GM21360 (cell line): ENCODE data around the gene AFTPH.

Source experiments
- ATAC-seq: cut with Tn5 transposase; IDR thresholded peaks from one replicate; pipeline ENCODE4 v1.9.1; 2021; ENCODE audit warnings: mild to moderate bottlenecking, moderate library complexity; ENCODE audit not compliant: unreplicated experiment

AFTPH gene, protein sequence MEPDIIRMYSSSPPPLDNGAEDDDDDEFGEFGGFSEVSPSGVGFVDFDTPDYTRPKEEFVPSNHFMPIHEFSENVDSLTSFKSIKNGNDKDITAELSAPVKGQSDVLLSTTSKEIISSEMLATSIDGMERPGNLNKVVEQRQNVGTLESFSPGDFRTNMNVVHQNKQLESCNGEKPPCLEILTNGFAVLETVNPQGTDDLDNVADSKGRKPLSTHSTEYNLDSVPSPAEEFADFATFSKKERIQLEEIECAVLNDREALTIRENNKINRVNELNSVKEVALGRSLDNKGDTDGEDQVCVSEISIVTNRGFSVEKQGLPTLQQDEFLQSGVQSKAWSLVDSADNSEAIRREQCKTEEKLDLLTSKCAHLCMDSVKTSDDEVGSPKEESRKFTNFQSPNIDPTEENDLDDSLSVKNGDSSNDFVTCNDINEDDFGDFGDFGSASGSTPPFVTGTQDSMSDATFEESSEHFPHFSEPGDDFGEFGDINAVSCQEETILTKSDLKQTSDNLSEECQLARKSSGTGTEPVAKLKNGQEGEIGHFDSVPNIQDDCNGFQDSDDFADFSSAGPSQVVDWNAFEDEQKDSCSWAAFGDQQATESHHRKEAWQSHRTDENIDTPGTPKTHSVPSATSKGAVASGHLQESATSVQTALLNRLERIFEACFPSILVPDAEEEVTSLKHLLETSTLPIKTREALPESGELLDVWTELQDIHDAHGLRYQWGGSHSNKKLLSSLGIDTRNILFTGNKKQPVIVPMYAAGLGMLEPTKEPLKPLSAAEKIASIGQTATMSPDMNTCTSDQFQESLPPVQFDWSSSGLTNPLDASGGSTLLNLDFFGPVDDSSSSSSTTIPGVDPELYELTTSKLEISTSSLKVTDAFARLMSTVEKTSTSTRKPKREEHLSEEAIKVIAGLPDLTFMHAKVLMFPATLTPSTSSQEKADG

DNA sequence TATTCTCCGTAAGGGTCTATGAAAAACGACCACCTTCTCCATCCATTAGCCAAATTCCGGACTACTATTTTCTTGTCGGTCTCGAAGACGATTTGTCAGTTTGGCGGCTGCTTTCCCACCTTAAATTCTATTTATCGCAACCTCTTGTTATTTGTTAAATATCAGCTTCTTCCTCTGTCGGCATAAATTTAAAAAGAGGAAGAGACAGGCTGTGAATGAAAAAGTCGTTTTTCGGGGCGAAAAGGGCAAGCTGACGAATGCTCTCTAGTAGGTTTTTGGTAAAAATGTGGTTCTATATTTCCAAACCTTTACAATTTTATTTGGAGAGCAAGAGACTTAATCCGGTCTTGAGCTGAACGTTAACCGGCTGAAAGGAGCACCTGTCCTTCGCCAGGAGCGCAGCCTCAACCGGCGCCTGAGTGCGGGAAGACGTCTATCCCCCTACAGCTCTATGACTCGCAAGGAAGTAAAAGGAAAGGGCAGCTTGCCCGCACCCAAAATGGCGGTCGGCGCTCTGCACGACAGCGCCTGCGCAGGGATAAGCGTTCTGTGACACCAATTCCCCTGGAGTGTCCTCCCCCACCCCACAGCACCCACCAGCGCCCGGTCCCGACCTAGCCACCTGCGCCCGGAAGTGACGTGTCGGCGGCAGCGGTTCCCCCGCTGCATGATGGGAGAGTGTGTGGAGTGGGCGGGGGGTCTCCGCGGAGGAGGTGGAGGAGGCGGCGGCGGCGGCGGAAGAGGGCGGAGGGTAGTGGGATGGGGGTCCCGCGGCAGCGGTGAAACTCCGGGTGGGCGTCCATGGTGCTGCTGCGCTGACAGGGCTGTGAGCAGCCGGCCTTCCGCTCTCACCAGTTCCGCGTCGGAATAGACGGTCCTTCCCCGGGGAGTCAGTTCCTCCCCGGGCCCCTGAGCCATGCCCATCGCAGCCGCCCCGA is at the start of gene AFTPH:
AFTPH (plus strand) TSS at position 663 of the 938 bp plus-strand sequence. CDS start 27,147 bp downstream, outside the sequence.
- peak; percentile 75 for ATAC-seq

DNA sequence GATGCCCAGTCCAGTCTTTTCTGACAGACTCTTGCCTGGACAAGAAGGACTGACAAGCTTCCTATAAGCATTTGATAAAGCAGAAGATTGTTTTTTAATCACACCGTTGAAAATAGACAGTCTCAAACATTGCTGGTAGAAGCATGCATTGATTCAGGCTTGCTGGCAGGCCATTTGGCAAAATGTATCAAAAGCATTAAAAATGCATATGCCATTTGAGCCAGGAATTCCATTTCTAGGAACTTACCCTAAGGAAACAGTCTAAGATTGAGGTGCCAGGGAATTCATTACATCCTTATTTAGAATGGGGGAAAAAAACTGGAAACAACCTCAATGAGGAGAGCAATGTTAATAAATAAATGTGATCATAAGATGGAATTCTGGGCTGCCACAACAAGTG is 49.5 kb upstream of the AFTPH start:
- ATAC-seq = no peak

DNA sequence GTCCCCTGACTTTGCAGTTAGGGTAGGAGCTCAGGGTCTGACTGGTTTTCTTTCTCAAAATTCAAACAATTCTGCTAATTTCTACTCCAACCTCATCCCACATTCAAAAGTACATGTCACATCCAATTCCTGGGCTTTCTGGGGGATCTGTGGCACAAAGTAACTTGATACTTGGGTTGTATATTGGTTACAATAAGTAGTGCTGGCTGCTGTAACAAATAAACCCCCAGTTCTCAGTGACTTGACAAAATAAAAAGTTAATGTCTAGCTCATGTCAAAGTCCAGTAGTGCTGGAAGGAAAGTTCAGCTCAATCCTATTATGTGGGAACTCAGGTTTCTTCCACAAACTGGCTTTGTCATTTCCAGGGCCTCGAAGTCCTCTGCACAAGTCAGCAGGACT is 47.1 kb upstream of the AFTPH start:
- ATAC-seq = no peak

DNA sequence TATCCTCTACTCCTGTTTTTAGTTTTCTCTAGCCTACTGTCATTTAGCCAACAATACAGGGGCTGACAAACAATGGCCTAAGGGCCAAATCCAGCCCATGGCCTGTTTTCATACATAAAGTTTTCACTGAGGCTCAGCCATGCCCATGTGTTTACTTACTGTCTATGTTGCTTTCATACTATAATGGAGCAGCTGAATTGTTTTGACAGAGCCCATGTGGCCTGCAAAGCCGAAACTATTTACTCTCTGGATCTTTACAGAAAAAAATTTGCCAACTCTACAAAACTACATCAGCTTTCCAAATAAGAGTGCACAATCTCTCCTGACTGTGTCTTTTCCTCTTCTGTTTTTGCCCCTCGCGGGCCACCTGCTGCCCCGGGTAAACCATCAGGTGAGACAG is 46.1 kb upstream of the AFTPH start:
- no peak for ATAC-seq

GRCh38 chr2:64478502-64479230 is 45.5 kb upstream of the AFTPH start:
- ATAC-seq = no peak

GRCh38 chr2:64479259-64480117 is 44.6 kb upstream of the AFTPH start:
- ATAC-seq = no peak

GRCh38 chr2:64481665-64482064 is 42.5 kb upstream of the AFTPH start:
- ATAC-seq = no peak

DNA sequence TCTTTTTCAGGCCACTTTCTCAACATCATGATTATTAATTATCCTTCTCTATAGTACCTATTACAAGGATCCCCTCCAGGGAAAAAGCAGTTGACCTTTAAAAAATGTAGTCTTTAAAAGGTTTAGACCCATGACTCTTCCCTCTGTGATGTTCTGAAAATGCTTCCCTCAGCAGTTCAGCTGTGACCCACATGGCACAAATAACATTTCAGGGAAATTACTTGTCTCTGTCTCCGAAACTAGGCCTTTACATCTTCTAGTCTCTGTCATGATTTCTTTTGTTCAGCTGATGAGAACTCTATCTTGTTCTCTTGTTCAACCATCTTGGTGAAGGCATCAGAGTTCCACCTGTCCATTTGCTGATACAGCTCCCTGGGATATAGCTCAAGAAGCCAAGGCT is 41.9 kb upstream of the AFTPH start:
- no peak for ATAC-seq

DNA sequence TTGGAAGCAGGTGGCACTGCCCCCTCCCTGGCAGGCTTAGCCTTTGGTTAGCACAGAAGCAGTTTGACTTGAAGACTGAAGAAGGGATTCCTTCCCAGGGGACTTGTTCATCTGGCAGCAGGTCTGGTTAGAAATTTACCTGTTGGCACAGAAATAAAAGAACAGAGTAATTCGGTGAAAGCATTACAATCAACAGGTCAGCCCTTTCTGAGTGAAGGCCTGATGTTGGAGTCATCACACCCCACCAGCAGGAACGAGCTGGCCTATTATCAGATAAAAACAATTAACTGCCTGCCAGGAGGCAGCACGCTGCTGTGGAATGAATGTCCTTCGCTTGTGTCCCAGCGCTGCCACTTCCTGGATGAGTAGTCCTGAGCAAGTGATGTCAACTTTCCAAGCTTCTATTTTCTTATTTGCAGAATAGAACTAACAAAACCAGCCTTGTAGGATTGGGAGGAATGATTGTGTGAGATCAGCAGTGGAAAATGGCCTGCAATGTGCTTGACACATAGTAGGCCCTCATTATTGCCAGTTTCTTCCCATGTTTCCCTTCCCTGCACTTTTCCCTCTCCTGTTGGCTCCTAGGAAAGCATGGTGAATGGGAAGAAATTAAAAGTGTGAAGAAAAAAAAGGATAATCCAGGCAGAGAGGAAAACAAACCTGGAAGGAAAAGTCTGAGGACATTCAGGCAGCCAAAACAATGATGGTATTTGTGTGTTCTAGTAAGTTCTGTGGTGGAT is 41.2 kb upstream of the AFTPH start:
- ATAC-seq = no peak

DNA sequence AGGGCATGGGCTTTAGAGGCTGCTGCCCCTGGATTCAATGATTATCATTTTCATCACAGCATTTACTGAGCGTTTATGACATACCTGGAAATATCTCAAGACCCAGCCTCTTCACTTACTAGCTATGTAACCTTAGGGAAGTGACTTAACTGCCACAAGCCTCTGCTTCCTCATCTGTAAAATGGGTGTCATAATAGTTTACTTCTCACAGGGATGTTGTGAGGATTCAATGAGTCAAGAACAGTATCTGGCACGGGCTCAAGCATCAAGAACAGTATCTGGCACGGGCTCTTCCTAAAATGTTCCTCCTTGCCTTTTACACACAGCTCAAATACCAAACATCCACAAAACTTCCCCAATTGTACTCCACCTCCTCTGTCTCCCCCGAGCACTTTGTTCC is 38.8 kb upstream of the AFTPH start:
- ATAC-seq = no peak

- ATAC-seq = no peak
These were observed 38.2 kb upstream of the AFTPH start for GRCh38 chr2:64485961-64486360.

GRCh38 chr2:64487256-64488049 is 36.7 kb upstream of the AFTPH start:
- no peak for ATAC-seq

- ATAC-seq = no peak
These were observed 35.8 kb upstream of the AFTPH start for GRCh38 chr2:64488050-64488974.

- ATAC-seq = no peak
These were observed 34.9 kb upstream of the AFTPH start for GRCh38 chr2:64489081-64489751.

DNA sequence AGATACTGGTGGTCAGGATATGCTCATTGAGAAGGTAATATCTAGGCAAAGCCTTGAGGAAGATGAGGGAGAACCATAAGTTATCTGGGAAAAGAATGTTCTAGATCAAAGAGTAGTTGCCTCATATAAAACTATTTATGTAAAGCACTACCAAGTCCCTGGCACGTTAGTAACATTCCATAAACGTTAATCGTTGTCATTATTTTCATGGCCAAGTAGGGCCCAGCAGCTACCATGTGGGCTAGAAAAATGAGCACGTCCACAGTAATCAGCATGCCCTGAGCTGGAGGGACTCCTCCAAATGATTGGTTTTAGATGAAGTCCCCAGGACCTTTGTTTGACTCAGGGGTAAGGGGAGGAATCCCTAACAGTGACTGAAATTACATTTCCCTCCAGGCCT is 32.7 kb upstream of the AFTPH start:
- ATAC-seq = no peak

- ATAC-seq = no peak
These were observed 31.9 kb upstream of the AFTPH start for GRCh38 chr2:64492272-64492671.
